Small intestine (tissue), 7 donors: ENCODE measurements around the gene ALOX15. TPM values are rescaled to one million over a fixed set of nuclear protein-coding genes. Genes with fewer than 3 reads are reported as not detected.

Experiments
- DNase-seq, 2 donors: peaks; one replicate each; pipeline versions ENCODE4 v3.0.0 to v3.0.0-alpha.2; 2013
- FAIRE-seq: peaks from 2 replicates; lab custom pipeline; 2012; peaks lifted over from hg19 to GRCh38; lab: Jason Lieb, UNC
- H3K27ac ChIP-seq, 3 donors: one replicate each; pipeline ENCODE4 v1.5.1; 2013; ENCODE audit warnings: low read length in 2 of 3, mild to moderate bottlenecking in 2 of 3, control low read depth in 1 of 3, inconsistent platforms in 1 of 3, low read depth in 1 of 3, moderate library complexity in 1 of 3
- H3K27me3 ChIP-seq, 3 donors: one replicate each; pipeline ENCODE4 v1.6.1; 2013; ENCODE audit warnings: low read length in 3 of 3, inconsistent platforms in 1 of 3; ENCODE audit not compliant: control insufficient read depth in 3 of 3, insufficient read depth in 3 of 3
- H3K36me3 ChIP-seq, 3 donors: one replicate each; pipeline ENCODE4 v1.6.1; 2013; ENCODE audit warnings: low read length in 3 of 3, inconsistent platforms in 1 of 3, low read depth in 1 of 3, mild to moderate bottlenecking in 1 of 3, moderate library complexity in 1 of 3; ENCODE audit not compliant: control insufficient read depth in 3 of 3, insufficient read depth in 2 of 3
- H3K4me1 ChIP-seq, 3 donors: one replicate each; pipeline ENCODE4 v1.6.1; 2013; ENCODE audit warnings: low read length in 2 of 3, inconsistent platforms in 1 of 3, low read depth in 1 of 3, mild to moderate bottlenecking in 1 of 3, moderate library complexity in 1 of 3; ENCODE audit not compliant: control insufficient read depth in 3 of 3, insufficient read depth in 2 of 3
- H3K4me3 ChIP-seq, 3 donors: one replicate each; pipeline ENCODE4 v1.5.1; 2013; ENCODE audit warnings: low read length in 3 of 3, control low read depth in 1 of 3, inconsistent platforms in 1 of 3, low read depth in 1 of 3, mild to moderate bottlenecking in 1 of 3, moderate library complexity in 1 of 3
- H3K9me3 ChIP-seq, 2 donors: one replicate each; pipeline ENCODE4 v1.6.1; 2013; ENCODE audit warnings: low read depth in 1 of 2, low read length in 1 of 2; ENCODE audit not compliant: control insufficient read depth in 2 of 2, insufficient read depth in 1 of 2
- WGBS, 3 donors: extraction: QIAGEN DNeasy Blood & Tissue Kit; methylation state at CpG; one replicate each; pipeline ENCODE4 v1.1.7; 2013; 5-methylcytosine and 5-hydroxymethylcytosine counted together
- polyA plus RNA-seq, 4 donors: library from polyadenylated mRNA; stranded (reverse) in 3 of 4; unstranded in 1 of 4; fragments of 200-250 nt in 3 of 4; fragments of 120-200 nt in 1 of 4; gene quantifications; one replicate each; pipeline versions ENCODE4 v1.2.1 to v1.2.3, GENCODE V29; 2013
- donor health status: healthy with polysubstance abuse.
- donor health status: control.
- donor health status: control.
- donor health status: Bipolar disorder and iron deficiency.
- donor health status: healthy.

The ALOX15 gene
- polyA plus RNA-seq, 4 donors = 0.15 to 0.49 (median 0.27) TPM; not detected in 1

DNA sequence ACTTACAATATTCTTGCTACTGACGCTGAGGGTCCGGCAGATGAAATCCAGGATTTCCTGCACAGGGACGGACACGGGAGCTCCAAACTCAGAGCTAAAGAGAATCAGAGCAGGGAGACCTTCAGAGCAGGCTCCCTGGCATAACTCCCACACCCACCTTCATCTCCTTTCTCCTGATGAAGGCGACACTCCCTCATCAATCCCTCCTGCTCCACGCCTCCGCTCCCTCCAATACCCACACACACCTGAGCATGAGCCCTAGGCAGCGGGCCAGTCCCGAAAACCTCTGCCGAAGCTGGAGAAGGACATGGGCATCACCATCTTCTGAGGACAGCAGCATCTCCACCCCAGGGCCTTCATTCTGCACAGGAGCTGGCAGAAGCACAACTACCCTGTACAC is 34.3 kb upstream of the ALOX15 start:
- no peak overlapping the region for H3K4me3 ChIP-seq
- H3K27me3 ChIP-seq = no peaks in the 10 kb centered on the region
- DNase-seq (no peak), FAIRE-seq (no peak)
- peaks cover 17 to 78% (median 22%) of the 10 kb centered on the region in 3 donors for H3K36me3 ChIP-seq
- WGBS, 3 donors = 95 to 99% (median 98%) methylated on average over 10 of the region's 10 CpGs
- no peaks in the 10 kb centered on the region for H3K9me3 ChIP-seq
- H3K27ac ChIP-seq = no peak overlapping the region
- peaks cover 0 to 27% (median 0%) of the 10 kb centered on the region in 3 donors for H3K4me1 ChIP-seq

DNA sequence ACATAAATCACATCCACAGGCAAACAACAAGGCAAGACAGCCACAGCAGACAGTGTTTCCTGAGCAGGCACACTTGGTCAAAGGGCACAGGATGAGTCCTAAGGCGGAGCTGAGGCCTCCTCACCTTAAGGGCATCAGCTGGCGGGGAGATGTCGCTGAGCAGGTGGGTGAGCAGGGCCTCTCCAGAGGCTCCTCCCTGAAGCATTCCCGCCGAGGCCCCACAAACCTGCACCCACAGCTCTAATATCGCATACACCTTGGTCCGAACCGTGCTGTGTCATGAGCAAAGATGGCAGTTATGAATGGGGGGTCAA is 33.2 kb upstream of the ALOX15 start:
- FAIRE-seq = no peak
- H3K36me3 ChIP-seq = peaks cover 17 to 83% (median 20%) of the 10 kb centered on the region in 3 donors
- H3K9me3 ChIP-seq = no peaks in the 10 kb centered on the region
- H3K27me3 ChIP-seq = no peaks in the 10 kb centered on the region
- peak in 1 of 2 donors; percentile 43 for DNase-seq
- no peak overlapping the region for H3K4me3 ChIP-seq
- H3K4me1 ChIP-seq = peaks cover 0 to 26% (median 0%) of the 10 kb centered on the region in 3 donors
- WGBS, 3 donors = 88 to 92% (median 90%) methylated on average over 8 of the region's 8 CpGs
- H3K27ac ChIP-seq = no peak overlapping the region

GRCh38 chr17:4673986-4674684 is 32.7 kb upstream of the ALOX15 start:
- DNase-seq = no peak

DNA sequence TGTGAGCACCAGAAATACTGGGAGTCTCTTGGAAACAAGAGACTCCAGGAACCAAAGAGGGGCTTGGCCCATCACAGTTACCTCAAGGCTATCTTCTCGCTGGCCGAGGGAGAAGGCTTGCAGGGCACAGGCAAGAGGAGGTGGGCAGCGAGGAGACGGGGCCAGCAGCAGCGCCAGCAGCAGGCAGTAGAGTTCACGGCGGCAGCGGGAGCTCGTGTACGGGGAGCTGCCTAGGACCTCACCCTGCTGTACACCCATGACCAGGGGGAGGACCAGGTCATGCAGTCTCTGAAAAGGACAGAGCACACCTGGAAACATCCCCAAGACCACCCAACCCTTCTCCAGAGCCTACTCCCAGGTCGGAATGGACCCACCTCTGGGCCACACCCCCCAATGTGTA is 31.7 kb upstream of the ALOX15 start:
- H3K4me3 ChIP-seq = no peak overlapping the region
- H3K36me3 ChIP-seq = peaks cover 17 to 75% (median 20%) of the 10 kb centered on the region in 3 donors
- no peaks in the 10 kb centered on the region for H3K9me3 ChIP-seq
- FAIRE-seq = no peak
- peaks cover 0 to 22% (median 0%) of the 10 kb centered on the region in 3 donors for H3K4me1 ChIP-seq
- no peak for DNase-seq
- H3K27ac ChIP-seq = no peak overlapping the region
- H3K27me3 ChIP-seq = no peaks in the 10 kb centered on the region
- 89% methylated on average over 9 to 11 of the region's 11 CpGs for WGBS, 3 donors

More at GRCh38 chr17:4673986-4674684, 32.7 kb upstream of the ALOX15 start:
- Histone ChIP-seq H3K4me1 (peaks cover 0 to 22% (median 0%) of the 10 kb centered on the region in 3 donors), H3K36me3 (peaks cover 17 to 83% (median 20%) of the 10 kb centered on the region in 3 donors), H3K9me3 (no peaks in the 10 kb centered on the region), H3K4me3 (no peak overlapping the region), H3K27ac (no peak overlapping the region), H3K27me3 (no peaks in the 10 kb centered on the region)
- 92 to 97% (median 92%) methylated on average over 27 of the region's 27 CpGs for WGBS, 3 donors
- no peak for FAIRE-seq

GRCh38 chr17:4672751-4673150 is 31.3 kb upstream of the ALOX15 start:
- no peak overlapping the region for H3K27ac ChIP-seq
- FAIRE-seq = no peak
- H3K4me1 ChIP-seq = peaks cover 0 to 22% (median 0%) of the 10 kb centered on the region in 3 donors
- DNase-seq = peak in 1 of 2 donors; percentile 52
- WGBS, 3 donors = 70 to 82% (median 79%) methylated on average over 8 of the region's 8 CpGs
- H3K4me3 ChIP-seq = no peak overlapping the region
- no peaks in the 10 kb centered on the region for H3K27me3 ChIP-seq
- no peaks in the 10 kb centered on the region for H3K9me3 ChIP-seq
- peaks cover 17 to 70% (median 20%) of the 10 kb centered on the region in 3 donors for H3K36me3 ChIP-seq

DNA sequence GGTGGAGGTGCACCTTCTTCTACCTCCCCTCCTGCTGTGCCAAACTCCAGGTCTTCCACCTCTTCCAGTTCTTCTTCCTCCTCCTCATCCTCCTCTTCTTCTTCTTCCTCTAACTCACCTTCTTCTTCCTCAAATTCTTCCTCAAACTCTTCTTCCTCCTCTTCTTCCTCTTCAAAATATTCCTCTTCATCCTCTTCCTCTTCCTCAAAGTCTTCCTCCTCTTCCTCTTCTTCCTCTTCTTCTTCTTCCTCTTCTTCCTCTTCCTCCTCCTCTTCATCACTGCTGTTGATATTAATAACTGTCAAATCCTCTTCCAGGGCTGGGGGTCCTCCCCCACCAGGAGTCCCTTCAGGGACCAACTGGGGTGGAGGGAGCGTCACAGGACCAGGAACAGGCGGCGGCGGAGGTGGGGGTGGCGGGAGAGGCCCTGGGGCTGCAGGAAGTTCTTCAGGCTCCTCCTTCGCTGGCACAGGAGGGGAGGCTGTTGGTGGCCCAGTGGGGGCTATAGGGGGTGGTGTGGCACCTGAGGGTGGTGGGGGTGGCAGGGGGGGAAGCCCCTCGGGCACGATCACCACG is 30.7 kb upstream of the ALOX15 start:
- WGBS, 3 donors = 92% methylated on average over 9 of the region's 9 CpGs
- peaks cover 17 to 66% (median 20%) of the 10 kb centered on the region in 3 donors for H3K36me3 ChIP-seq
- no peak for FAIRE-seq
- no peak overlapping the region for H3K27ac ChIP-seq
- DNase-seq = no peak
- H3K9me3 ChIP-seq = no peaks in the 10 kb centered on the region
- H3K4me3 ChIP-seq = no peak overlapping the region
- H3K27me3 ChIP-seq = no peaks in the 10 kb centered on the region
- H3K4me1 ChIP-seq = peaks cover 0 to 22% (median 0%) of the 10 kb centered on the region in 3 donors

GRCh38 chr17:4667166-4667565 is 25.7 kb upstream of the ALOX15 start:
- H3K27ac ChIP-seq = no peak overlapping the region
- H3K27me3 ChIP-seq = peaks cover 0 to 21% (median 0%) of the 10 kb centered on the region in 3 donors
- H3K4me1 ChIP-seq = no peaks in the 10 kb centered on the region
- DNase-seq = no peak
- no peaks in the 10 kb centered on the region for H3K9me3 ChIP-seq
- no peak overlapping the region for H3K4me3 ChIP-seq
- FAIRE-seq = no peak
- peaks cover 0 to 19% (median 3%) of the 10 kb centered on the region in 3 donors for H3K36me3 ChIP-seq
- WGBS, 3 donors = 71 to 79% (median 72%) methylated on average over 4 of the region's 4 CpGs

DNA sequence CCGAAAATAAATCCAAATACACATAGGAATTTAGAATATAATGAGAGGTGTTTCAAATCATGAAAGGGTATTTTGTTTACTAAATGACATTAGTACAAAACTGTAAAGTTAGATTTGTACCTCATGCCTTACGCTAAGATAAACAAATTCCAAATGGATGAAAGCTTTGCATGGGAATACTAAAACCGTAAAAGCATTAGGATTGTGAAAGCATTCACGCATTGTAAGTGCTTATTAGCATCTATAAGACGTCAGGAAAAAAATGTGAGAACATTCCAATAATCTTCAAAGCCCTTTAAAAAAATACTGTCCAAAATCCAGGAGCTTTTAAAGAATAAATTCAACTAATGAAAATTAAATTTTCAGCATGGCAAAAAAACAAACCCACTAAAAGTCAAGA is 24.8 kb upstream of the ALOX15 start:
- no peak overlapping the region for H3K27ac ChIP-seq
- H3K9me3 ChIP-seq = no peaks in the 10 kb centered on the region
- H3K36me3 ChIP-seq = peaks cover 0 to 11% (median 3%) of the 10 kb centered on the region in 3 donors
- no peak for FAIRE-seq
- DNase-seq = no peak
- no peaks in the 10 kb centered on the region for H3K4me1 ChIP-seq
- no peak overlapping the region for H3K4me3 ChIP-seq
- peaks cover 0 to 21% (median 0%) of the 10 kb centered on the region in 3 donors for H3K27me3 ChIP-seq
- whole genome bisulfite sequencing, 3 donors = 70 to 77% (median 77%) methylated on average over 5 of the region's 5 CpGs
